Glutamatergic neuron (in vitro differentiated cells): ENCODE results near the gene GABRG2. TPM values are rescaled to one million over a fixed set of nuclear protein-coding genes. Genes with fewer than 3 reads are reported as not detected.

ENCODE experiments used
- DNase-seq: peaks from one replicate; pipeline ENCODE4 v3.0.0; 2022
- H3K27ac Mint-ChIP-seq: one replicate; pipeline ENCODE4 v1.8.0; 2020; ENCODE audit warnings: mild to moderate bottlenecking, mixed read lengths, inconsistent platforms; ENCODE audit not compliant: unreplicated experiment
- H3K27me3 Mint-ChIP-seq: one replicate; pipeline ENCODE4 v1.8.0; 2020; ENCODE audit warnings: mild to moderate bottlenecking, moderate library complexity, mixed read lengths, inconsistent platforms; ENCODE audit not compliant: unreplicated experiment
- H3K36me3 Mint-ChIP-seq: one replicate; pipeline ENCODE4 v1.8.0; 2020; ENCODE audit warnings: mild to moderate bottlenecking, mixed read lengths, inconsistent platforms; ENCODE audit not compliant: unreplicated experiment
- H3K4me1 Mint-ChIP-seq: one replicate; pipeline ENCODE4 v1.8.0; 2020; ENCODE audit warnings: mild to moderate bottlenecking, low read depth, mixed read lengths, inconsistent platforms; ENCODE audit not compliant: unreplicated experiment
- H3K4me3 Mint-ChIP-seq: one replicate; pipeline ENCODE4 v1.8.0; 2020; ENCODE audit warnings: mild to moderate bottlenecking, mixed read lengths, inconsistent platforms; ENCODE audit not compliant: unreplicated experiment
- H3K9me3 Mint-ChIP-seq: one replicate; pipeline ENCODE4 v1.8.0; 2020; ENCODE audit warnings: mild to moderate bottlenecking, moderate library complexity, mixed read lengths, inconsistent platforms; ENCODE audit not compliant: unreplicated experiment
- CTCF ChIP-seq: fragments of 200-600 bp; sonication (generic); IDR thresholded peaks from one replicate; pipeline ENCODE4 v1.5.0; 2021; ENCODE audit not compliant: partially characterized antibody, unreplicated experiment
- total RNA-seq: library from RNA; stranded (reverse); fragmentation: NEBNext Ultra II Directional; extraction: Animal tissue kit (Norgen Biotek cat#: 25700); gene quantifications from one replicate; pipeline ENCODE4 v1.2.1, GENCODE V29; 2021; ENCODE audit not compliant: unreplicated experiment

GABRG2 gene
- total RNA-seq, 1 donor from 2014 or later, result 4.5 TPM

- TF ChIP-seq CTCF, result no peak
- no peaks in the 10 kb centered on the region for H3K36me3 Mint-ChIP-seq
Observed at GRCh38 chr5:162078805-162079204, 11.2 kb downstream of the GABRG2 start.

DNA sequence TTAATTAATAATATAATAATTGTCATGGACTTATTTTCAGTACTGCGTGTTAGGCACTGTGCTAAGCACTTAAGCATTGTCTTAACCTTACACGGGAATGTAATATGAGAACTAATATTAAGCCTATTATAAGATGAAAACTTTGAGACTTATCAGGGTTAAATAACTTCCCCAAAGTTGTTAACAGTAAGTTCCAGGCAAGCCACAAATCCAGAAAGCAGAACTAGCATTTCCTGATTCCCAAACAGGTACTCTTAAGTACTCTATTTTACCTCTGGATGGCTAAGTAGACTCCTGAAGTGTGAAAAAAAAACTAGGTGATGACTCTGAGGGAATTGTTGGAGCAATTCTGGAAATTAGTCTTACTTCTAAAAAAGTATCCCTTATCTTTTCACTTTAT is 23.8 kb downstream of the GABRG2 start:
- no peak overlapping the region for H3K4me3 Mint-ChIP-seq
- no peak for TF ChIP-seq CTCF
- no peak overlapping the region for H3K27ac Mint-ChIP-seq
- no peaks in the 10 kb centered on the region for H3K27me3 Mint-ChIP-seq
- H3K4me1 Mint-ChIP-seq, result no peaks in the 10 kb centered on the region
- DNase-seq, result no peak
- H3K9me3 Mint-ChIP-seq, result no peaks in the 10 kb centered on the region
- H3K36me3 Mint-ChIP-seq, result no peaks in the 10 kb centered on the region

More at GRCh38 chr5:162078805-162079204, 11.2 kb downstream of the GABRG2 start:
- DNase-seq, result no peak
- H3K9me3 Mint-ChIP-seq, result no peaks in the 10 kb centered on the region
- H3K4me3 Mint-ChIP-seq, result no peak overlapping the region
- H3K27me3 Mint-ChIP-seq, result no peaks in the 10 kb centered on the region
- H3K27ac Mint-ChIP-seq, result no peak overlapping the region
- no peaks in the 10 kb centered on the region for H3K4me1 Mint-ChIP-seq

- H3K27me3 Mint-ChIP-seq, result no peaks in the 10 kb centered on the region
Observed at GRCh38 chr5:162096448-162096847, 28.9 kb downstream of the GABRG2 start.

DNA sequence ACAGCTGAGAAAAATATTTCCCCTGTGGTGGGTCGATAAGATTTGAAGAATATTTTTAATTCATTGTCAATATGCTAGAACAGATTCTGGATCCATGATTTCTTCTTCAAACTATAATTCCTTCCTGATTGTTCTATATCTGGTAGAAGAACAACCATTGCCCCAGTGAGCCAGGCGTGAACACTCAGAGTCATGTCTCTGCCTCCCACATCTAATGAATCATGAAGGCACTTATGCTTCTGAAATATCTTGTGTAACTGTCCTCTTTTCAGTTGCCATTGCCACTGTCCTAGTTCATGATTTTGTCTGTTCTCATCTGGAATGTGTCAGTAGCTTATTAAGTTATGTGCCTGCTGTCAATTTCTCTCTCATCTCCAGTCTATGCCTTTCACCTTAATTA is 40.0 kb downstream of the GABRG2 start:
- Mint-ChIP-seq H3K27ac (no peak overlapping the region), H3K4me3 (no peak overlapping the region), H3K36me3 (no peaks in the 10 kb centered on the region), H3K9me3 (no peaks in the 10 kb centered on the region), H3K4me1 (no peaks in the 10 kb centered on the region), H3K27me3 (no peaks in the 10 kb centered on the region)
- TF ChIP-seq CTCF, result no peak
- DNase-seq, result no peak

More at GRCh38 chr5:162096448-162096847, 28.9 kb downstream of the GABRG2 start:
- Mint-ChIP-seq H3K27ac (no peak overlapping the region), H3K36me3 (no peaks in the 10 kb centered on the region), H3K9me3 (no peaks in the 10 kb centered on the region), H3K4me3 (no peak overlapping the region), H3K4me1 (no peaks in the 10 kb centered on the region)
- no peak for DNase-seq
- no peak for TF ChIP-seq CTCF

GRCh38 chr5:162119801-162120200 is 52.2 kb downstream of the GABRG2 start:
- no peaks in the 10 kb centered on the region for H3K9me3 Mint-ChIP-seq
- H3K36me3 Mint-ChIP-seq, result no peaks in the 10 kb centered on the region
- H3K27me3 Mint-ChIP-seq, result no peaks in the 10 kb centered on the region
- TF ChIP-seq CTCF, result no peak
- no peak for DNase-seq
- no peak overlapping the region for H3K4me3 Mint-ChIP-seq
- no peaks in the 10 kb centered on the region for H3K4me1 Mint-ChIP-seq
- H3K27ac Mint-ChIP-seq, result no peak overlapping the region
